Activated T-helper 17 cell treated with anti-CD3 and anti-CD28 coated beads, Interleukin-2, amount 50 U/mL, for 72 hours (primary cell): ENCODE results near the gene HBS1L. TPM values are rescaled to one million over a fixed set of nuclear protein-coding genes. Genes with fewer than 3 reads are reported as not detected.
"Not testable (repeated sequence)": the region's sequence is repeated elsewhere in the genome, so short reads cannot be mapped to it uniquely, and the experiment has no call there.

ENCODE experiments used
- ATAC-seq: fragments of 150-1000 bp; cut with Tn5 transposase; replicated peaks from 2 replicates; pipeline ENCODE4 v1.10.0; 2021; ENCODE audit warnings: mild to moderate bottlenecking, moderate library complexity
- H3K27ac Mint-ChIP-seq: one replicate; pipeline ENCODE4 v1.8.0; 2022; ENCODE audit warnings: mixed read lengths
- H3K27me3 Mint-ChIP-seq: one replicate; pipeline ENCODE4 v1.8.0; 2022; ENCODE audit warnings: mixed read lengths
- H3K36me3 Mint-ChIP-seq: one replicate; pipeline ENCODE4 v1.8.0; 2022; ENCODE audit warnings: low read depth, mild to moderate bottlenecking, mixed read lengths
- H3K4me1 Mint-ChIP-seq: one replicate; pipeline ENCODE4 v1.8.0; 2022; ENCODE audit warnings: mixed read lengths
- H3K4me3 Mint-ChIP-seq: one replicate; pipeline ENCODE4 v1.8.0; 2022; ENCODE audit warnings: mild to moderate bottlenecking, mixed read lengths
- H3K9me3 Mint-ChIP-seq: one replicate; pipeline ENCODE4 v1.8.0; 2022; ENCODE audit warnings: mixed read lengths
- total RNA-seq, 2 donors: library from RNA; stranded (reverse); gene quantifications; one replicate each; pipeline ENCODE4 v1.2.3, GENCODE V29; 2022

The HBS1L gene
- total RNA-seq, 2 donors from 2014 or later, result 149 to 167 TPM

DNA sequence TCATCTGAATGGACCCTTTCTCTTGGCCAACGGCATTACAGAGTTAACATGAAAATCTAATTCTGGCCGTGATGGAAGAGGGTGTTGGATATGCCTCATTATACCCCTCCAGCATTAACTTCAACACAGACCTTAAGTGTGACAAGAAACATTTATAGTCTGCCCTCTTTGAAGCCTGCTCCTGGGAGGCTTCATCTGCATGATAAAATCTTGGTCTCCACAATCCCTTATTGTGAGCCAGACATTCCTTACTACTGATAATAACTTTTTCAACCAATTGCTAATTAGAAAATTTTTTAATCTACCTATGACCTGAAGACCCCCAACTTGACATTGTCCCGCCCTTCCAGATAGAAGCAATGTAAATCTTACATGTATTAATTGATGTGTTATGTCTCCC is 9.3 kb upstream of the HBS1L start:
- no peak overlapping the region for H3K4me3 Mint-ChIP-seq
- no peak for ATAC-seq
- H3K9me3 Mint-ChIP-seq, result no peaks in the 10 kb centered on the region
- H3K4me1 Mint-ChIP-seq, result peaks cover 5% of the 10 kb centered on the region
- no peak overlapping the region for H3K27ac Mint-ChIP-seq
- H3K27me3 Mint-ChIP-seq, result no peaks in the 10 kb centered on the region
- H3K36me3 Mint-ChIP-seq, result no peaks in the 10 kb centered on the region

DNA sequence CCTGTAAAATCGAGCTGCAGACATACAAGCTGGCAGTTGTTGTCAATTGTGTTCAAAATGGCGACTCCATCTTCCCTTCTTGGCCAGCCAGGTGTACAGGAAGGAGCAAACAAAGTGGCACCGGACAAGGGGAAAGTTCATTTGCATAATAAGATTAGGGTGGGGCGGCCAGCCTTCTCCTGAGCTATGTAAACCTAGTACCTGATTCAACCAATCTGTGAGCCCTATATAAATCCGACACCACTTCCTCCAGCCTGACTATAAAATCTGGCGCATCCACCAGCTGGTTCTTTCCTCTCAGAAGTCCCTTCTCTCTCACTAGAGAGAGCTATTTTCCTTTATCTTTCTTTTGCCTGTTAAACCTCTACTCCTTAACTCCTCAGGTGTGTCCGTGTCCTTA is 8.1 kb upstream of the HBS1L start:
- Mint-ChIP-seq H3K27me3 (no peaks in the 10 kb centered on the region), H3K9me3 (no peaks in the 10 kb centered on the region), H3K4me3 (no peak overlapping the region), H3K4me1 (peaks cover 5% of the 10 kb centered on the region), H3K36me3 (no peaks in the 10 kb centered on the region), H3K27ac (no peak overlapping the region)
- no peak for ATAC-seq

DNA sequence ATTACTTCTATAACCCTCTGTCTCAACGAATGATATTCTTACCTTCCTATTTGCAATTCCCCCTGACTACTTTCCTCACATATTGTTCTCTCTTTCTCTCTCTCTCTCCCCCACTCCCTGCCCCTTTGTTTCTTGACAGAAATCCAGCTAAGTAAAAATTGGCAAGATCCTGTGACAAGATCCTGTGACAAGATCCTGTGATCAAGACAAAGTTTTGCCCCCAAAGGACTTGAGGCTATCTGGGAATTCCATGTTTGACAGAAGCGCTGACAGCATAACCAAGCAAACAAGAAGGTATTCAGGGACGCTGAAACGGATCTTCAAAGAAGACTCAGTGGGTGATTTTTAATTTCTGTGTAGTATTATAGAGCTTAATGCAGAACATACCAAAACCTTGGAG is 5.5 kb upstream of the HBS1L start:
- Mint-ChIP-seq H3K27me3 (no peaks in the 10 kb centered on the region), H3K36me3 (no peaks in the 10 kb centered on the region), H3K9me3 (no peaks in the 10 kb centered on the region), H3K27ac (no peak overlapping the region), H3K4me3 (no peak overlapping the region), H3K4me1 (no peaks in the 10 kb centered on the region)
- no peak for ATAC-seq

DNA sequence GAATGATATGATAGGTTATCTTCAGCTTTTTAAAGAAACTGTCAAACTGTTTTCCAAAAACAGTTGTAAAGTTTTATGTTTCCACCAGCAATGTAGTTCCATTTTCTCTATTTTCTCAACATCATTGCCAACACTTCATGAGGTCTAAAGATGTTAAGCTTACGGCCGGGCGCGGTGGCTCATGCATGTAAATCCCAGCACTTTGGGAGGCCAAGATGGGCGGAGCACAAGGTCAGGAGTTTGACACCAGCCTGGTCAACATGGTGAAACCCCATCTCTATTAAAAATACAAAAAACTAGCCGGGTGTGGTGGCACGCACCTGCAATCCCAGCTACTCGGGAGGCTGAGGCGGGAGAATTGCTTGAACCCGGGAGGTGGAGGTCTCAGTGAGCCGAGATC is 3.7 kb upstream of the HBS1L start:
- not testable (repeated sequence) for ATAC-seq, H3K4me3 Mint-ChIP-seq, H3K27ac Mint-ChIP-seq, H3K27me3 Mint-ChIP-seq, H3K9me3 Mint-ChIP-seq, H3K4me1 Mint-ChIP-seq
- H3K36me3 Mint-ChIP-seq, result peaks cover 17% of the 10 kb centered on the region

DNA sequence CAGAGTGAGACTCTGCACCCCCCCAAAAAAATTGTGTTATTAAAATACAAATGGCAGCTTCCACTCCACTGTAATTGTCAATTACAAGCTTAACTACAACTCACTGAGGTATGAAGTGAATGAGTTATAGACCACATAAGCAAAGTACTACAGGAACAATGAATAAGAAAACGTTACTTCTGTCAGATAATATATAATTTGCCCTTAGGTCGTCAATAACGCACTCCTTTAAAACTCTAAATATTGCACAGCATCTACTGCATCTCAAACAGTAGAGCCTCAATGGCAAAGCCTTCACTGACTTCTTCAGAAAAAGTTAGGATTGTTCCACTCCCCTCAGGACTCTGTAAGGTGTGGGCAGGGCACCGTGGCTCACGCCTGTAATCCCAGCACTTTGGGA is 2.0 kb upstream of the HBS1L start:
- H3K4me3 Mint-ChIP-seq, result no peak overlapping the region
- peaks cover 10% of the 10 kb centered on the region for H3K4me1 Mint-ChIP-seq
- H3K27ac Mint-ChIP-seq, result no peak overlapping the region
- H3K27me3 Mint-ChIP-seq, result no peaks in the 10 kb centered on the region
- no peak for ATAC-seq
- H3K36me3 Mint-ChIP-seq, result peaks cover 34% of the 10 kb centered on the region
- no peaks in the 10 kb centered on the region for H3K9me3 Mint-ChIP-seq

DNA sequence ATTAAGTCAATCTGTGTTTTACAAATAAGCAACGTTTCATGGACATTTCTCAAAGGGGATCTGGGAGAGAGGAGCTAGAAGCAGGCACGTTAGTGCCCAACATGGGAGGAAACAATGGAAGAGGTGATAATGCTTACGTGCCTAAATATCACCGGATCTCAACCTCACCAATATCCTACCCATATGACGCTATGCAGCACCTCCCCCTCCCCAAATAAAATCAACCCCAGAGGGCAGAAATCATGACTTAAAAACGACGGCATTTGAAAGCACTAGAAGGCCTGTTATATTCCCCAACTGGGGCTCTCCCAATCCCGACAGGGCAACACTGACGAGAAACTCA is 425 bp downstream of the HBS1L start:
- Mint-ChIP-seq H3K4me3 (peak overlapping the region; percentile 93), H3K27ac (peak overlapping the region; percentile 97), H3K9me3 (no peaks in the 10 kb centered on the region), H3K27me3 (no peaks in the 10 kb centered on the region), H3K36me3 (peaks cover 52% of the 10 kb centered on the region), H3K4me1 (peaks cover 16% of the 10 kb centered on the region)
- ATAC-seq, result peak; percentile 29

DNA sequence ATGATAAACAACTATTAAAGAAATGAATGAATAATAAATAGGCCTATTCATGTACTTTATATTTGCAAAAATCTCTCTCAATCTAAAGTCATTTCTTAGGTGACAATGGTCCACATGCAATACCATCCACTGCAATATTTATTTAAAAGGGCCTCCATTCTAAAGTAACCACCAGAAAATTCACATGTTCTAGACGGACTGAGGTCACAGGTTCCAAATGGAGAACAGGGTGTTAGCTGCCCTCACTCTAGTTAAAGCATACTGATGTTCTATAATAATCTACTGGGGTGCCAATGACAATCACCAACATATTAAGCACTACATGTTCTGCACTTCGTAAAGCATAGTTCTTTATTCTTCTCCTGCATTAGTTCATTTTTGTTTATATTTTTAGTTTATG is 1.2 kb downstream of the HBS1L start:
- Mint-ChIP-seq H3K27me3 (no peaks in the 10 kb centered on the region), H3K9me3 (no peaks in the 10 kb centered on the region), H3K4me1 (peaks cover 22% of the 10 kb centered on the region), H3K36me3 (peaks cover 60% of the 10 kb centered on the region), H3K4me3 (peak overlapping the region; percentile 93), H3K27ac (peak overlapping the region; percentile 97)
- ATAC-seq, result no peak

DNA sequence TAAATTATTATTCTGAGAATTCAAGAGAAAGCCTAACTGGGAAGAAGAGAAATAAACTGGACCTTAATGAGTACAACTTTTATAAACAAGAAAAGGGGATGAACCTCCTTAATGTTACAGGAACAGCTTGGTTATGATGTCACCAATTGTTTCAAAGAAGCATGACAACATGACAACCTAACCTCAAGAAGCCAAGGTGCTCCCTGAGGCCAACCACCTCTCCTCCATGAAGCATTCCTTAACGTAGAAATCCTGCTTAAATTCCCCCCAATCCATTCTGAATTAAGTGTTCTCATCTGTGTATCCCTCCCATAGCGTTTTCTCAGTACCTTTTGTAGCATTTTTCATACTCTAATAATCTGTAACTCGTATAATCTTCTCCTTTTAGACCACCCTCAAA is 1.7 kb downstream of the HBS1L start:
- Mint-ChIP-seq H3K36me3 (peaks cover 64% of the 10 kb centered on the region), H3K9me3 (no peaks in the 10 kb centered on the region), H3K27me3 (no peaks in the 10 kb centered on the region), H3K4me1 (peaks cover 27% of the 10 kb centered on the region), H3K27ac (peak overlapping the region; percentile 97), H3K4me3 (peak overlapping the region; percentile 93)
- no peak for ATAC-seq

DNA sequence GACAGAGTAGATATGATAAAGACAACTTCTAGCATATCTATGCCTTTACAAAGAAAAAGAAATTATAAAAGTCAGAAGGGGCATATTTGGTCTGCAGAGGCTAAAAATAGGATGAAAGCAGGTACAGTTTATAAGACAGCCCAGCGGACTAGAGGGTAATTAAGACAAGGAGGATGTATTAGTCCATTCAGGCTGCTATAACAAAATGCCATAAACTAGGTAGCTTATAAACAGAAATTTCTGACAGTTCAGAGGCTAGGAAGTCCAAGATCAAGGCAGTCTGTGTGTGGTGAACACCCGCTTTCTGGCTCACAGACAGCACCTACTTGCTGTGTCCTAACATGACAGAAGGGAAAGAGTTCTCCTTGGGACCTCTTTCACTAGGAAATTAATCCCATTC is 5.7 kb downstream of the HBS1L start:
- H3K4me1 Mint-ChIP-seq, result peaks cover 50% of the 10 kb centered on the region
- no peak for ATAC-seq
- H3K27ac Mint-ChIP-seq, result no peak overlapping the region
- no peaks in the 10 kb centered on the region for H3K9me3 Mint-ChIP-seq
- no peak overlapping the region for H3K4me3 Mint-ChIP-seq
- no peaks in the 10 kb centered on the region for H3K27me3 Mint-ChIP-seq
- peaks cover 89% of the 10 kb centered on the region for H3K36me3 Mint-ChIP-seq

DNA sequence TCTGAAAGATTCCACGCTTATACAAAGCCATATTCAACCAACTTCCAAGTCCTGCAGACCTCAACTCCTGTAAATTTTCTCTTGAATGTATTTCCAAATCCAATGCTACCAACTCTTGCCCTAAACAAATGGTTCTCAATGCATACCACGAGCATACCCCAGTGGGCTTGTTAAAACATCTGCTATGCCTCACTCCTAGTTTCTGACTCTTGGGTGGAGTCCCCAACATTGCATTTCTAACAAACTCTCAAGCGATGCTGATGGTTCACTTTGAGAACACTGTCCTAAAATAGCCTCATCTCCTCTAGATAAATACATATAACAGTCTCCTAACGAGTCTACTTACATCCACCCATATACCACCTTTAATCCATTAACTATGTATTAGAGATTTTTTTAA is 7.3 kb downstream of the HBS1L start:
- H3K4me1 Mint-ChIP-seq, result peaks cover 55% of the 10 kb centered on the region
- peaks cover 88% of the 10 kb centered on the region for H3K36me3 Mint-ChIP-seq
- peak; percentile 45 for ATAC-seq
- no peaks in the 10 kb centered on the region for H3K27me3 Mint-ChIP-seq
- H3K9me3 Mint-ChIP-seq, result no peaks in the 10 kb centered on the region
- H3K4me3 Mint-ChIP-seq, result peak overlapping the region; percentile 5
- no peak overlapping the region for H3K27ac Mint-ChIP-seq

DNA sequence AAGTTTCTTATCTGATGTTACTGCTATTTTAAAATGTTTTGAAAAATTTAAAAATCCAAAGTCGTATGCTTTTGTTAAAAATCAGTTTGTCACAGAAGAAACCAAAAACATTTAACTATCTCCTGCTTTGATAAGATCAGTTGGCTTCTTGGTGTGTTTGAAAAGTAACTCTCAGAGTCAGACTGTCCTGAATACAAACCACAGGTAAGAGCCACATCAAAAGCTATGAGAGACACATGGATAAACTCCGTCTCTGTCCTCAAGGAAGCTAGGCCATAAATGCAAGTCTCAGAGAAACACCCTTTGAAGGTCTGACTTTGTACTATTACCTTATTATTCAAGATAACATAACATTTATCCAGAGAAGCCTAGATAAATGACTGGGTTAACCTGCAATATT is 7.7 kb downstream of the HBS1L start:
- H3K4me3 Mint-ChIP-seq, result peak overlapping the region; percentile 5
- H3K4me1 Mint-ChIP-seq, result peaks cover 54% of the 10 kb centered on the region
- ATAC-seq, result peak; percentile 81
- H3K27me3 Mint-ChIP-seq, result no peaks in the 10 kb centered on the region
- H3K36me3 Mint-ChIP-seq, result peaks cover 88% of the 10 kb centered on the region
- H3K27ac Mint-ChIP-seq, result no peak overlapping the region
- no peaks in the 10 kb centered on the region for H3K9me3 Mint-ChIP-seq

DNA sequence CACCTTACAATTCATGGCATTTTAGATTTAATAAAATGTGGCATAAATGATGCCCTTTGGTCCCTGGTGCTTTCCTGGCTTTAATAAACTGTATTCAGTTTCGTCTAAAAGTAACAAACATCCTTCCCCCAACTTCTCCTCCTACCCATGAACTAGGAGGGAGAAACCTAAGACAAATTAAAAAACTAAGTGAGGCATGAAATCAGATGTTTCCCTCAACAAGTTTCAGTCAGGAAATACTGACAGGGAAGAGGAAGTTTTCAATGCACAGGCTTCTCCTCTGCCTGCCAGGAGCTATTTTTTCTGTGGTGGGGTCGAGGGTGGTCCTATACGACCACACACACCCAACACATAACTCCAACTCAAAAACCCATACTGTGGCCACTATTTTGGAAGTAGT is 10.0 kb downstream of the HBS1L start:
- H3K4me3 Mint-ChIP-seq, result no peak overlapping the region
- no peaks in the 10 kb centered on the region for H3K27me3 Mint-ChIP-seq
- H3K4me1 Mint-ChIP-seq, result peaks cover 47% of the 10 kb centered on the region
- H3K36me3 Mint-ChIP-seq, result peaks cover 84% of the 10 kb centered on the region
- H3K27ac Mint-ChIP-seq, result no peak overlapping the region
- H3K9me3 Mint-ChIP-seq, result no peaks in the 10 kb centered on the region
- ATAC-seq, result no peak

DNA sequence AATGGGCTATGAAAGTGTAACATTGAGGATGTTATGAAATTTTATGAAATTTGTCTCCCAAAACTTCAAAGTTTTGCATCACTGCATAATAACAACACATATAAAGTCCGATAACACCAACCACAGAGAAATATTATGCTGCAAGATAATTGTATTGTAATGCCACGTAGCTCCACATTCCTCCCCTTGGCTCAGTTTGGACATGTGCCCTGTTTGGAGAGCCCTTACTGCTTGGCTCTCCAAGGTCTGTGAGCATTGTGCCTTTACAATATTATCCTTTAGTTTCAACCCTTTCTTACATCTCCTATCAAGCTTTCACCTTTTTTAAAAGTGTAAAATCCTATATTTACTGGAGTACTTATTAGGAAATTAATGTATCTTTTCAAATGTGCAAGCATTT is 10.8 kb downstream of the HBS1L start:
- Mint-ChIP-seq H3K27me3 (no peaks in the 10 kb centered on the region), H3K36me3 (peaks cover 84% of the 10 kb centered on the region), H3K9me3 (no peaks in the 10 kb centered on the region), H3K27ac (no peak overlapping the region), H3K4me1 (peaks cover 49% of the 10 kb centered on the region), H3K4me3 (peak overlapping the region; percentile 12)
- ATAC-seq, result no peak

DNA sequence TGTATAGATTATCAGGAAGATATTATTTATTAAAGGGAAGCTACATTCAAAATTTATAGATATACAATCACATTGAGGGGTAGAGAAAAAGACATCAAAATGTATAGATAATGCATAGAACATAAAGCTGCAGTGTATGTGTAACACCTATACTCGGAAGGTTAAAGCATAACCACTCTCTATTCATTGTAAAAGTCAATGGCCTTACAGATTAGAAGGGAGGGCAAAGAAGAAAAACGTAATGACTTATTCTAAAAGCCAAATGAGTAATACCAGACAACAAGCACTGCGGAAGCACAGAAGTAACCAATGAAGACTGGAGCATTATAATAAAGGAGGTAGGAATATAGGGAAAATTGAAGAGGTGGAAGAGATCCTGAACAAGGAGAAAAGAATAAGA is 11.3 kb downstream of the HBS1L start:
- Mint-ChIP-seq H3K4me3 (peak overlapping the region; percentile 12), H3K4me1 (peaks cover 44% of the 10 kb centered on the region), H3K27ac (no peak overlapping the region), H3K9me3 (no peaks in the 10 kb centered on the region), H3K36me3 (peaks cover 84% of the 10 kb centered on the region), H3K27me3 (no peaks in the 10 kb centered on the region)
- peak; percentile 37 for ATAC-seq

DNA sequence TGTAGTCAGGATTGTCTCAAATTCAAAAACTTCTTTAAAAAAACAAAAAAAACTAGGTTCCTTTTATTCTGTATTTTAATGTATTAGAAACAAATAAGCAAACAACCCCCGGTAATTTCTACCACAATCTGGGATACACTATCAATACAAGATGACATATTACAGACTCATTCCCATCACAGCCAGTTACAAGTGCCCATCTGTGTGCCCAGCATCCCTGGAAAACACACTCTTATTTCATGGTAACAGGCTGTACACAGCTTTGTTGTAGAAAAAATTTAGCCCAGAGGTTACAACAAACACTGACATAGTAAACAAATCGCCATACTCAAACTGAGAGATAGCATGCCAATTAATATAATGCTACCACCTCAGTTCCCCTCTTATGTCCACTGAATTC is 16.3 kb downstream of the HBS1L start:
- Mint-ChIP-seq H3K4me3 (no peak overlapping the region), H3K27me3 (no peaks in the 10 kb centered on the region), H3K36me3 (peaks cover 85% of the 10 kb centered on the region), H3K9me3 (no peaks in the 10 kb centered on the region), H3K4me1 (peaks cover 13% of the 10 kb centered on the region), H3K27ac (no peak overlapping the region)
- ATAC-seq, result no peak

DNA sequence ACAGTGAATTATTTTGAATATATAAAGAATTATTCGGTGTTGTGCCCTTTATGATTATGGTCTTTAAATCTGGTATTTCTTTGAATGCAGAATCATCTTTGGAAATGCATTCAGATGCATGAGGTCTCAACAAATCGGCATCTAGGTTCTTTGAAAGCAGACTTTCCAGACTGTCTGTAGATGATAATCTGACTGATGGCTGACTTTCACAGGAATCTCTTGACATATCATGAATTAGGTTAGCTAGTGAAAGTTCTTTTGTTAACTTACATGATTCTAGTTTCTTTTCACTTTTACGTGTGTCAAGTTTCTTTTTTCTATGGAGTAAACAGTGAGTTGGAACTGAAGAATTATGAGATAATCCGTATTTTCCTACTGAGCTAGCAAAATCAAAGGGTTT is 17.1 kb downstream of the HBS1L start:
- H3K27ac Mint-ChIP-seq, result no peak overlapping the region
- no peaks in the 10 kb centered on the region for H3K27me3 Mint-ChIP-seq
- H3K4me1 Mint-ChIP-seq, result peaks cover 6% of the 10 kb centered on the region
- H3K9me3 Mint-ChIP-seq, result no peaks in the 10 kb centered on the region
- no peak for ATAC-seq
- no peak overlapping the region for H3K4me3 Mint-ChIP-seq
- peaks cover 85% of the 10 kb centered on the region for H3K36me3 Mint-ChIP-seq
